GM19193 (cell line): ENCODE measurements around the gene TREML4.

Experiments used
- POLR2A ChIP-seq: IDR thresholded peaks from 4 replicates; pipeline ENCODE4 v1.6.1; 2011; ENCODE audit not compliant: insufficient read depth, insufficient read length; ENCODE audit errors: extremely low read depth

Gene TREML4

DNA sequence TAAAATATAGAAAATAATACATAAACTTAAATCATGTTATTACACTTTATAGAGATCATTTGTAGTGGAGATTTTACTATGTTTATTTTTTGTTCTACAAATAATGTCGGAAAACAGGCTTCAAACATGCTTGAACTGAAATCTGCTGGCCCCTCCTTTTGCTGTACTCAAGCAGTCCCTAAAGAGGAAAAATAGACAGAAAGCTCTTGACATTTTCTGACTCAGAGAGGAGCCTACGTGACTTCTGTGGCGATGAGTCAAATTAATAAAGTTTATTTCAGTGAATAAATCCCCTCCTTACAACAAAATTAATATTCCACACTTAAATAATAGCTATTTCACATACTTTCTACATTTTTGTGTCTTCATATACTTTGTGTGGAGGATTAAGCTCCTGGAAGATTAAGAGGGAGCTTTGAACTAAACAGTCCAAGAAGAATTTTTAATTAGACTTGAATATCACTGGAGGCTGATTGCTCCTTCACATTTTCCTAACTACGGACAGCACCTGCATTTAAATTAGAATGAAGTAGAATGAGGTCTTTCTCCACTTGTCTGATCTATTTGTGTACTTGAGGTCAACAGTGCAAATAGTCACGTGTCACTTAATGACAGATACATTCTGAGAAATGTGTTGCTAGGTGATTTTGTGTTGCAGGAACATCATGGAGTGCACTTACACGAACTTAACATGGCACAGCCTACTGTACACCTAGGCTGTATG, 60.0 kb downstream of the TREML4 start:
- TF ChIP-seq POLR2A, result no peak
